ENCODE data around the gene FERMT1.

- no peak for TF ChIP-seq CTCF (conservative IDR thresholded peaks at IDR 0.05; ENCODE audit: low read depth, low read length)
- no peak for TF ChIP-seq FOS (IDR thresholded peaks at IDR 0.05; ENCODE audit: low read depth, low read length)
- no peak for TF ChIP-seq MAZ (IDR thresholded peaks at IDR 0.05; ENCODE audit: borderline replicate concordance, low read depth, low read length)
- TF ChIP-seq USF2 (IDR thresholded peaks at IDR 0.05; ENCODE audit: low read depth, low read length) = no peak
- TF ChIP-seq CHD1 (IDR thresholded peaks at IDR 0.05; ENCODE audit: low read depth, low read length) = no peak
- TF ChIP-seq RAD21 (IDR thresholded peaks at IDR 0.05; ENCODE audit: low read length) = no peak
- TF ChIP-seq MXI1 (IDR thresholded peaks at IDR 0.05; ENCODE audit: borderline replicate concordance, low read depth, low read length) = no peak
- TF ChIP-seq RFX5 (IDR thresholded peaks at IDR 0.05; ENCODE audit: low read depth, low read length) = no peak
- TF ChIP-seq SMC3 (IDR thresholded peaks at IDR 0.05; ENCODE audit: low read depth, low read length) = no peak
- TF ChIP-seq POLR2A (IDR thresholded peaks at IDR 0.05; ENCODE audit: low read depth, low read length) = no peak
- no peak for TF ChIP-seq ELK1 (IDR thresholded peaks at IDR 0.05; ENCODE audit: borderline replicate concordance, low read depth, low read length)
- TF ChIP-seq RCOR1 (IDR thresholded peaks at IDR 0.05; ENCODE audit: insufficient replicate concordance, low read length) = no peak
- no peak for TF ChIP-seq BHLHE40 (IDR thresholded peaks at IDR 0.05; ENCODE audit: low read depth, low read length)
Observed at GRCh38 chr20:6060213-6060612, 62.6 kb downstream of the FERMT1 start.
